ENCODE data around the gene BASP1.
A peak's percentile ranks its signal among the peaks of the same experiment; 100 is the strongest.
"Not testable (repeated sequence)": the region's sequence is repeated elsewhere in the genome, so short reads cannot be mapped to it uniquely, and the experiment has no call there.

Gene BASP1

DNA sequence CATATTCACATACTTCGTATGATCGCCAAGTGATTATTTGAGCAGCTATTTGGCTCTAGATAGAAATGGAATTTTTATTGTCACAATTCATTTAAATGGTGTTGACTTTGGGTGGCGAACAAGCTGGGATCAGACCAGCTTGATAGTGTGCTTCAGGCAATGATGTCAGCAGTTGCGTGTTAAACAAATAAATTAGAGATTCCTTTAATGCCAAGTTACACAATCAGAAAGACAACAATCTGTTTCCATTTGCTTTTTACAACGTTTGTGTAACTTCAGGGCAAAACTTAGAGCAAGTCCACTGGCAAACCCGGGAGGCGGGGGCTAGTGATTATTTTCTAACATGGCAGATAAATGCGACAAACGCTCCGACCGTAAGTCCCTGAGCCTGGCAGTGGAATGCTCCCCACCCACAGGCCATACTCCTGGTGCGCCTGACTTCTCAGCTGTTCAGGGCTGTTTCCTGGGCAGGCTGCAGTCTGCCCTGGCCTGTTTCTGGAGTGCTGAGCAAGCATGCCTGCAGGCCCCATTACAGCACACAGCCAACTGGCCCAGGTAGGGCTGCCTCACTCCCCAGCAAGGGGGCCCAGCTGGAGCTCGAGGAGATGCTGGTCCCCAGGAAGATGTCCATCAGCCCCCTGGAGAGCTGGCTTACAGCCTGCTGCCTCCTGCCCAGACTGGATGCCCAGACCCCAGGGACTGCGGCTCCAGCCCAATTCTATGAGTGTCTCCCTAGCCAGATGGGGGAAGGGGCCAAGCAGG lies 88.7 kb downstream of the BASP1 start:
- Histone ChIP-seq H2BK12ac (ENCODE audit: low read length) (no peak overlapping the region), H3K9ac (ENCODE audit: low read depth, low read length, poor library complexity) (no peak overlapping the region), H3K4me1 (ENCODE audit: control insufficient read depth in 2 of 2, insufficient read depth in 1 of 2, low read depth in 1 of 2, low read length in 2 of 2) (no peaks in the 10 kb centered on the region), H3K4ac (ENCODE audit: low read length) (no peak overlapping the region), H3K14ac (ENCODE audit: low read length) (no peak overlapping the region), H3K4me2 (ENCODE audit: insufficient read depth, low read length, poor library complexity, severe bottlenecking) (no peak overlapping the region), H4K8ac (ENCODE audit: low read depth, low read length) (no peak overlapping the region), H3K23ac (ENCODE audit: low read depth, low read length, poor library complexity) (peak overlapping the region; percentile 35), H2AK5ac (ENCODE audit: low read depth, low read length) (peak overlapping the region; percentile 15), H3K36me3 (replicated peaks in 1 of 2; ENCODE audit: control insufficient read depth in 2 of 2, insufficient read depth in 2 of 2, low read length in 2 of 2) (no peaks in the 10 kb centered on the region), H3K79me1 (ENCODE audit: low read depth, low read length) (no peaks in the 10 kb centered on the region), H3K9me3 (replicated peaks in 1 of 2; ENCODE audit: control insufficient read depth in 2 of 2, insufficient read depth in 1 of 2, low read depth in 1 of 2, low read length in 2 of 2) (no peaks in the 10 kb centered on the region), H4K91ac (ENCODE audit: low read depth, low read length, poor library complexity) (no peak overlapping the region), H3K27ac (replicated peaks; ENCODE audit: low read length) (no peak overlapping the region), H2BK120ac (ENCODE audit: low read depth, low read length) (no peak overlapping the region), H2BK5ac (ENCODE audit: low read length) (no peak overlapping the region), H3K4me3 (ENCODE audit: low read length in 2 of 2) (no peak overlapping the region), H3K27me3 (ENCODE audit: control insufficient read depth in 3 of 3, insufficient read depth in 3 of 3, low read depth in 1 of 3, low read length in 3 of 3) (no peaks in the 10 kb centered on the region), H2BK15ac (ENCODE audit: low read length) (no peak overlapping the region), H3K18ac (ENCODE audit: low read length) (peak overlapping the region; percentile 85), H2AFZ (ENCODE audit: low read length) (peak overlapping the region; percentile 8)
- no CpG with 5 or more reads among the region's 14 CpGs for WGBS, 2 donors (ENCODE audit: extremely low coverage in 2 of 2, insufficient read length in 2 of 2, insufficient replicate concordance in 1 of 2)
- no peak for DNase-seq (ENCODE audit: low spot score)

DNA sequence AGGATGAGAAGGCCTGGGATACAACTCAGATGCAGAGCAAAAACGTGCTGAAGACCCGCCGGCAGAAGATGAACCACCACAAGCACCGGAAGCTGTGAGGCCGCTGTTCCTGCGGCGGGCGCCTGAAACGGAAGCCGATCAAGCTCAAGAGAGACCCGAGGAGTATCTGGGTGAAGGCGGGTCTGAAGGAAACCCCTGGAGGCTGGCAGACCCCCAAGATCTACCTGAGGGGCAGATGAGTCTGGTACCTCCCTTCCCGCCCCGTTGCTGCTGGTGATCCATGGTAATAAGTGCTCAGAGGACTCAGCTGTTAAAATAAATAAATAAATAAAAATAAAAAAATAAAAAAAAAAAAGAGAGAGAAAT lies 89.3 kb downstream of the BASP1 start:
- Histone ChIP-seq H2AFZ (ENCODE audit: low read length) (peak overlapping the region; percentile 8), H3K23ac (ENCODE audit: low read depth, low read length, poor library complexity) (no peak overlapping the region), H2BK15ac (ENCODE audit: low read length) (no peak overlapping the region), H4K91ac (ENCODE audit: low read depth, low read length, poor library complexity) (no peak overlapping the region), H3K27ac (replicated peaks; ENCODE audit: low read length) (no peak overlapping the region), H3K14ac (ENCODE audit: low read length) (no peak overlapping the region), H3K18ac (ENCODE audit: low read length) (no peak overlapping the region), H3K9me3 (replicated peaks in 1 of 2; ENCODE audit: control insufficient read depth in 2 of 2, insufficient read depth in 1 of 2, low read depth in 1 of 2, low read length in 2 of 2) (no peaks in the 10 kb centered on the region), H3K4me1 (ENCODE audit: control insufficient read depth in 2 of 2, insufficient read depth in 1 of 2, low read depth in 1 of 2, low read length in 2 of 2) (no peaks in the 10 kb centered on the region), H2BK120ac (ENCODE audit: low read depth, low read length) (no peak overlapping the region), H3K36me3 (replicated peaks in 1 of 2; ENCODE audit: control insufficient read depth in 2 of 2, insufficient read depth in 2 of 2, low read length in 2 of 2) (no peaks in the 10 kb centered on the region), H3K4me3 (ENCODE audit: low read length in 2 of 2) (no peak overlapping the region), H3K4me2 (ENCODE audit: insufficient read depth, low read length, poor library complexity, severe bottlenecking) (no peak overlapping the region), H2BK5ac (ENCODE audit: low read length) (no peak overlapping the region), H4K8ac (ENCODE audit: low read depth, low read length) (no peak overlapping the region), H3K4ac (ENCODE audit: low read length) (no peak overlapping the region), H2AK5ac (ENCODE audit: low read depth, low read length) (peak overlapping the region; percentile 15), H3K27me3 (ENCODE audit: control insufficient read depth in 3 of 3, insufficient read depth in 3 of 3, low read depth in 1 of 3, low read length in 3 of 3) (no peaks in the 10 kb centered on the region), H3K9ac (ENCODE audit: low read depth, low read length, poor library complexity) (no peak overlapping the region), H2BK12ac (ENCODE audit: low read length) (no peak overlapping the region), H3K79me1 (ENCODE audit: low read depth, low read length) (no peaks in the 10 kb centered on the region)
- no CpG with 5 or more reads among the region's 14 CpGs for WGBS, 2 donors (ENCODE audit: extremely low coverage in 2 of 2, insufficient read length in 2 of 2, insufficient replicate concordance in 1 of 2)
- DNase-seq (ENCODE audit: low spot score): no peak

DNA sequence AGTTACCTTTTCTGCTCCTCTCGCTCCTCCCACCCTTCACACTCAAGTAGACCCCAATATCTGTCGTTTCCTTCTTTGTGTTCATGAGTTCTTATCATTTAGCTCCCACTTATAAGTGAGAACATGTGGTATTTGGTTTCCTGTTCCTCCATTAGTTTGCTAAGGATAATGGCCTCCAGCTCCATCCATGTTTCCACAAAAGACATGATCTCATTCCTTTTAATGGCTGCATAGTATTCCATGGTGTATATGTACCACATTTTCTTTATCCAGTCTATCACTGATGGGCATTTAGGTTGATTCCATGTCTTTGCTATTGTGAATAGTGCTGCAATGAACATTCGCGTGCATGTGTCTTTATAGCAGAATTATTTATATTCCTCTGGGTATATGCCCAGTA lies 90.0 kb downstream of the BASP1 start:
- H2BK15ac ChIP-seq (ENCODE audit: low read length); H2BK5ac ChIP-seq (ENCODE audit: low read length); H3K27me3 ChIP-seq (ENCODE audit: control insufficient read depth in 3 of 3, insufficient read depth in 3 of 3, low read depth in 1 of 3, low read length in 3 of 3); H3K9me3 ChIP-seq (replicated peaks in 1 of 2; ENCODE audit: control insufficient read depth in 2 of 2, insufficient read depth in 1 of 2, low read depth in 1 of 2, low read length in 2 of 2); H3K18ac ChIP-seq (ENCODE audit: low read length); H3K79me1 ChIP-seq (ENCODE audit: low read depth, low read length); H3K4me3 ChIP-seq (ENCODE audit: low read length in 2 of 2); H3K36me3 ChIP-seq (replicated peaks in 1 of 2; ENCODE audit: control insufficient read depth in 2 of 2, insufficient read depth in 2 of 2, low read length in 2 of 2); H3K9ac ChIP-seq (ENCODE audit: low read depth, low read length, poor library complexity); H3K4me1 ChIP-seq (ENCODE audit: control insufficient read depth in 2 of 2, insufficient read depth in 1 of 2, low read depth in 1 of 2, low read length in 2 of 2); H3K27ac ChIP-seq (replicated peaks; ENCODE audit: low read length); H4K8ac ChIP-seq (ENCODE audit: low read depth, low read length); H2BK12ac ChIP-seq (ENCODE audit: low read length); H2BK120ac ChIP-seq (ENCODE audit: low read depth, low read length); H4K91ac ChIP-seq (ENCODE audit: low read depth, low read length, poor library complexity); H3K23ac ChIP-seq (ENCODE audit: low read depth, low read length, poor library complexity); H3K4ac ChIP-seq (ENCODE audit: low read length); H3K4me2 ChIP-seq (ENCODE audit: insufficient read depth, low read length, poor library complexity, severe bottlenecking); DNase-seq (ENCODE audit: low spot score); H3K14ac ChIP-seq (ENCODE audit: low read length); H2AK5ac ChIP-seq (ENCODE audit: low read depth, low read length); H2AFZ ChIP-seq (ENCODE audit: low read length): not testable (repeated sequence)
- WGBS, 2 donors (ENCODE audit: extremely low coverage in 2 of 2, insufficient read length in 2 of 2, insufficient replicate concordance in 1 of 2): no CpG with 5 or more reads among the region's 4 CpGs

- no peak overlapping the region for H3K14ac ChIP-seq (ENCODE audit: low read length)
- H3K36me3 ChIP-seq (replicated peaks in 1 of 2; ENCODE audit: control insufficient read depth in 2 of 2, insufficient read depth in 2 of 2, low read length in 2 of 2): no peaks in the 10 kb centered on the region
- no peaks in the 10 kb centered on the region for H3K9me3 ChIP-seq (replicated peaks in 1 of 2; ENCODE audit: control insufficient read depth in 2 of 2, insufficient read depth in 1 of 2, low read depth in 1 of 2, low read length in 2 of 2)
- no peak overlapping the region for H3K4me2 ChIP-seq (ENCODE audit: insufficient read depth, low read length, poor library complexity, severe bottlenecking)
- H2AK5ac ChIP-seq (ENCODE audit: low read depth, low read length): no peak overlapping the region
- no peak overlapping the region for H2AFZ ChIP-seq (ENCODE audit: low read length)
- H2BK12ac ChIP-seq (ENCODE audit: low read length): no peak overlapping the region
- no peaks in the 10 kb centered on the region for H3K79me1 ChIP-seq (ENCODE audit: low read depth, low read length)
- H4K91ac ChIP-seq (ENCODE audit: low read depth, low read length, poor library complexity): no peak overlapping the region
- no peak overlapping the region for H2BK15ac ChIP-seq (ENCODE audit: low read length)
- no peak overlapping the region for H2BK120ac ChIP-seq (ENCODE audit: low read depth, low read length)
- no peak overlapping the region for H3K4ac ChIP-seq (ENCODE audit: low read length)
- DNase-seq (ENCODE audit: low spot score): no peak
- no peak overlapping the region for H4K8ac ChIP-seq (ENCODE audit: low read depth, low read length)
- H3K9ac ChIP-seq (ENCODE audit: low read depth, low read length, poor library complexity): no peak overlapping the region
- H3K27me3 ChIP-seq (ENCODE audit: control insufficient read depth in 3 of 3, insufficient read depth in 3 of 3, low read depth in 1 of 3, low read length in 3 of 3): no peaks in the 10 kb centered on the region
- H3K27ac ChIP-seq (replicated peaks; ENCODE audit: low read length): no peak overlapping the region
- H3K23ac ChIP-seq (ENCODE audit: low read depth, low read length, poor library complexity): no peak overlapping the region
- WGBS, 2 donors (ENCODE audit: extremely low coverage in 2 of 2, insufficient read length in 2 of 2, insufficient replicate concordance in 1 of 2): no CpG with 5 or more reads among the region's 9 CpGs
- H2BK5ac ChIP-seq (ENCODE audit: low read length): no peak overlapping the region
- no peaks in the 10 kb centered on the region for H3K4me1 ChIP-seq (ENCODE audit: control insufficient read depth in 2 of 2, insufficient read depth in 1 of 2, low read depth in 1 of 2, low read length in 2 of 2)
- H3K18ac ChIP-seq (ENCODE audit: low read length): no peak overlapping the region
- H3K4me3 ChIP-seq (ENCODE audit: low read length in 2 of 2): no peak overlapping the region
Measured at GRCh38 chr5:17308326-17309065, 91.1 kb downstream of the BASP1 start.

Data from neuronal stem cell (in vitro differentiated cells).